ENCODE data around the gene CDC73. TPM values are rescaled to one million over a fixed set of nuclear protein-coding genes. Genes with fewer than 3 reads are reported as not detected.

CDC73 gene
- total and polyA plus RNA-seq, 9 of the 15 experiments (the other 6 are each of a cell fraction or from before 2014, with no cell fraction given) = 19.0 to 61.7 (median 30.1) TPM

DNA sequence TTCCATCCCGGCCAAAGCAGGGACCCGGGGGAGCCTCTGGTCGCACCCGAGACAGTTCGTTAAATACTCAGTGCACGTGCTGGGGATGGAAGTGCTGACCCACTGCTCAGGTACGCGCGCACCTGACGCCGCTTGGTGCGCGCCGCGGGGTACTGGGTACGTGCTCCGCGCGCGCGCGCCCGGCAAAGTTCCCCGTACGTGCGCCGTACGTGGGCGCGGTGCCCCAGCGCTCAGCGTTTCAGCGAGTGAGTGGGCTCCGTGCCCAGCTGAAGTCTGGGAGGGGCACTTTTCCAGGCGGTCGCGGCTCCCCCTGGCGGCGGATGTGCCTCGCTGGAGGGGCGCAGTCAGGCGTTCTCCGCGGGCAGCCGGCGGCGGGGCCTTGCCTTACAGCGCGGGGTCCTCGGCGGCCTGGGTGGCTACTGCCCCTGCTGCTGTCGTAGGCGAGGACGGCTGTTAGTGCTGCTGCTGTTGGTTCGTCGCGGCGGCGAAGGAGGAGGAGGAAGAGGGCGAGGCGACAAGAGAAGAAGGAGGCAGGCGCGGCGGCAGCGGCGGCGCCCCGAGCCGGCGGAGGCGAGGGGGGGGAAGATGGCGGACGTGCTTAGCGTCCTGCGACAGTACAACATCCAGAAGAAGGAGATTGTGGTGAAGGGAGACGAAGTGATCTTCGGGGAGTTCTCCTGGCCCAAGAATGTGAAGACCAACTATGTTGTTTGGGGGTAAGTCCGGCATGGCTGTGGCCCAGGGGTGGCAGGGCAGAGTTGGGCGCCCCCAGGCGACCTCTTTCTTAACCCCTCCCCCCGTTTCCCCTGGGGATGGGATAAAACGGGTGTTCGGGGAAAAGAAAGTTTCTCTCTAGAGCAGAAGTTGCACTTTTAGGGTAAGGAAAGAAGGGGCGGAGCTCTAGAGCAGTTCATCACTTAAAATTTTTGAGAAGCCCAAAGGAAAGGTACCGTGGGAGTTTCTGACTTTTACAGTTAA, at the start of gene CDC73 (continued):
- TF ChIP-seq SP2 (IDR thresholded peaks at IDR 0.05; ENCODE audit: extremely low read depth, low read depth, low read length, poor library complexity, severe bottlenecking) = no peak
- peak; percentile 94 for TF ChIP-seq NFIC (IDR thresholded peaks at IDR 0.05)
- TF ChIP-seq, protein P1, sequence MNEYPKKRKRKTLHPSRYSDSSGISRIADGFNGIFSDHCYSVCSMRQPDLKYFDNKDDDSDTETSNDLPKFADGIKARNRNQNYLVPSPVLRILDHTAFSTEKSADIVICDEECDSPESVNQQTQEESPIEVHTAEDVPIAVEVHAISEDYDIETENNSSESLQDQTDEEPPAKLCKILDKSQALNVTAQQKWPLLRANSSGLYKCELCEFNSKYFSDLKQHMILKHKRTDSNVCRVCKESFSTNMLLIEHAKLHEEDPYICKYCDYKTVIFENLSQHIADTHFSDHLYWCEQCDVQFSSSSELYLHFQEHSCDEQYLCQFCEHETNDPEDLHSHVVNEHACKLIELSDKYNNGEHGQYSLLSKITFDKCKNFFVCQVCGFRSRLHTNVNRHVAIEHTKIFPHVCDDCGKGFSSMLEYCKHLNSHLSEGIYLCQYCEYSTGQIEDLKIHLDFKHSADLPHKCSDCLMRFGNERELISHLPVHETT (CRISPR knock-in tag; conservative IDR thresholded peaks at IDR 0.05 in 1 of 2, IDR thresholded peaks at IDR 0.05 in 1 of 2) = peak in 1 of 2 experiments; percentile 94; a peak in 2 of 4 replicates
- TF ChIP-seq LCOR (CRISPR knock-in tag; IDR thresholded peaks at IDR 0.05) = peak; percentile 100
- TF ChIP-seq TBP (optimal IDR thresholded peaks at IDR 0.05; ENCODE audit: low read depth, low read length) = peak; percentile 85
- TF ChIP-seq ZNF143 (CRISPR knock-in tag; IDR thresholded peaks at IDR 0.05) = peak; percentile 18; the same call in 1 of the 2 replicates
- peak; percentile 83 for TF ChIP-seq GTF2F1 (IDR thresholded peaks at IDR 0.05; ENCODE audit: low read depth, low read length)
- TF ChIP-seq KAT7 (CRISPR knock-in tag; IDR thresholded peaks at IDR 0.05; ENCODE audit: borderline replicate concordance) = peak; percentile 99
- no peak for TF ChIP-seq RHOXF2B (CRISPR knock-in tag; conservative IDR thresholded peaks at IDR 0.05)
- TF ChIP-seq, protein P2, sequence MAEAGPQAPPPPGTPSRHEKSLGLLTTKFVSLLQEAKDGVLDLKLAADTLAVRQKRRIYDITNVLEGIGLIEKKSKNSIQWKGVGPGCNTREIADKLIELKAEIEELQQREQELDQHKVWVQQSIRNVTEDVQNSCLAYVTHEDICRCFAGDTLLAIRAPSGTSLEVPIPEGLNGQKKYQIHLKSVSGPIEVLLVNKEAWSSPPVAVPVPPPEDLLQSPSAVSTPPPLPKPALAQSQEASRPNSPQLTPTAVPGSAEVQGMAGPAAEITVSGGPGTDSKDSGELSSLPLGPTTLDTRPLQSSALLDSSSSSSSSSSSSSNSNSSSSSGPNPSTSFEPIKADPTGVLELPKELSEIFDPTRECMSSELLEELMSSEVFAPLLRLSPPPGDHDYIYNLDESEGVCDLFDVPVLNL (CRISPR knock-in tag; IDR thresholded peaks at IDR 0.05; ENCODE audit: low read depth) = 0 out of 2 replicates have a peak, but pooled peaks have one; percentile 68
- TF ChIP-seq ZBTB7A (IDR thresholded peaks at IDR 0.05; ENCODE audit: borderline replicate concordance, control insufficient read depth, low read depth, low read length) = peak; percentile 81
- no peak for TF ChIP-seq RAD51 (IDR thresholded peaks at IDR 0.05; ENCODE audit: borderline replicate concordance, low read depth)
- no peak for TF ChIP-seq ILK (tag; IDR thresholded peaks at IDR 0.05; ENCODE audit: borderline replicate concordance, low read depth)
- no peak for TF ChIP-seq NR1H2 (CRISPR knock-in tag; IDR thresholded peaks at IDR 0.05)
- TF ChIP-seq EGR1 (conservative IDR thresholded peaks at IDR 0.05) = peak; percentile 95
- TF ChIP-seq, protein P3, sequence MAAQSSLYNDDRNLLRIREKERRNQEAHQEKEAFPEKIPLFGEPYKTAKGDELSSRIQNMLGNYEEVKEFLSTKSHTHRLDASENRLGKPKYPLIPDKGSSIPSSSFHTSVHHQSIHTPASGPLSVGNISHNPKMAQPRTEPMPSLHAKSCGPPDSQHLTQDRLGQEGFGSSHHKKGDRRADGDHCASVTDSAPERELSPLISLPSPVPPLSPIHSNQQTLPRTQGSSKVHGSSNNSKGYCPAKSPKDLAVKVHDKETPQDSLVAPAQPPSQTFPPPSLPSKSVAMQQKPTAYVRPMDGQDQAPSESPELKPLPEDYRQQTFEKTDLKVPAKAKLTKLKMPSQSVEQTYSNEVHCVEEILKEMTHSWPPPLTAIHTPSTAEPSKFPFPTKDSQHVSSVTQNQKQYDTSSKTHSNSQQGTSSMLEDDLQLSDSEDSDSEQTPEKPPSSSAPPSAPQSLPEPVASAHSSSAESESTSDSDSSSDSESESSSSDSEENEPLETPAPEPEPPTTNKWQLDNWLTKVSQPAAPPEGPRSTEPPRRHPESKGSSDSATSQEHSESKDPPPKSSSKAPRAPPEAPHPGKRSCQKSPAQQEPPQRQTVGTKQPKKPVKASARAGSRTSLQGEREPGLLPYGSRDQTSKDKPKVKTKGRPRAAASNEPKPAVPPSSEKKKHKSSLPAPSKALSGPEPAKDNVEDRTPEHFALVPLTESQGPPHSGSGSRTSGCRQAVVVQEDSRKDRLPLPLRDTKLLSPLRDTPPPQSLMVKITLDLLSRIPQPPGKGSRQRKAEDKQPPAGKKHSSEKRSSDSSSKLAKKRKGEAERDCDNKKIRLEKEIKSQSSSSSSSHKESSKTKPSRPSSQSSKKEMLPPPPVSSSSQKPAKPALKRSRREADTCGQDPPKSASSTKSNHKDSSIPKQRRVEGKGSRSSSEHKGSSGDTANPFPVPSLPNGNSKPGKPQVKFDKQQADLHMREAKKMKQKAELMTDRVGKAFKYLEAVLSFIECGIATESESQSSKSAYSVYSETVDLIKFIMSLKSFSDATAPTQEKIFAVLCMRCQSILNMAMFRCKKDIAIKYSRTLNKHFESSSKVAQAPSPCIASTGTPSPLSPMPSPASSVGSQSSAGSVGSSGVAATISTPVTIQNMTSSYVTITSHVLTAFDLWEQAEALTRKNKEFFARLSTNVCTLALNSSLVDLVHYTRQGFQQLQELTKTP (IDR thresholded peaks at IDR 0.05; ENCODE audit: low read depth in 1 of 2, partially characterized antibody in 2 of 2) = peak; percentile 59 to 85
- TF ChIP-seq NR4A1 (CRISPR knock-in tag; IDR thresholded peaks at IDR 0.05) = no peak
- peak; percentile 58; the same call in 1 of the 2 replicates for TF ChIP-seq NR4A1 (tag; IDR thresholded peaks at IDR 0.05)
- peak; percentile 17 for TF ChIP-seq ZNF146 (CRISPR knock-in tag; IDR thresholded peaks at IDR 0.05; ENCODE audit: unreplicated experiment)
